Measurements from ENCODE around the gene PUM2. TPM values are rescaled to one million over a fixed set of nuclear protein-coding genes. Genes with fewer than 3 reads are reported as not detected.

The PUM2 gene
- total and polyA plus RNA-seq, 2 donors, result 48.6 to 128 TPM

GRCh38 chr2:20203521-20204225 lies 147.0 kb downstream of the PUM2 start:
- Histone ChIP-seq H3K4me3 (ENCODE audit: low read depth, low read length) (no peak overlapping the region), H3K4me1 (ENCODE audit: insufficient read depth) (peaks cover 4% of the 10 kb centered on the region), H3K27ac (ENCODE audit: low read depth) (no peak overlapping the region), H3K36me3 (ENCODE audit: insufficient read depth) (no peaks in the 10 kb centered on the region)
- WGBS, result 85% methylated on average over 17 of the region's 17 CpGs
- no peak for DNase-seq (ENCODE audit: extremely low spot score)

- H3K27ac ChIP-seq (ENCODE audit: low read depth), result no peak overlapping the region
- no peaks in the 10 kb centered on the region for H3K36me3 ChIP-seq (ENCODE audit: insufficient read depth)
- WGBS, result 97% methylated on average over 10 of the region's 10 CpGs
- peaks cover 4% of the 10 kb centered on the region for H3K4me1 ChIP-seq (ENCODE audit: insufficient read depth)
- DNase-seq (ENCODE audit: extremely low spot score), result no peak
- H3K4me3 ChIP-seq (ENCODE audit: low read depth, low read length), result no peak overlapping the region
Observed at GRCh38 chr2:20203072-20203471, 147.6 kb downstream of the PUM2 start.

- Histone ChIP-seq H3K4me1 (ENCODE audit: insufficient read depth) (no peaks in the 10 kb centered on the region), H3K36me3 (ENCODE audit: insufficient read depth) (no peaks in the 10 kb centered on the region), H3K4me3 (ENCODE audit: low read depth, low read length) (no peak overlapping the region), H3K27ac (ENCODE audit: low read depth) (no peak overlapping the region)
- 89% methylated on average over 17 of the region's 17 CpGs for WGBS
- DNase-seq (ENCODE audit: extremely low spot score), result no peak
Observed at GRCh38 chr2:20201671-20202070, 149.0 kb downstream of the PUM2 start.

- 95% methylated on average over 26 of the region's 26 CpGs for WGBS
- H3K27ac ChIP-seq (ENCODE audit: low read depth), result no peak overlapping the region
- no peak for DNase-seq (ENCODE audit: extremely low spot score)
- H3K4me1 ChIP-seq (ENCODE audit: insufficient read depth), result no peaks in the 10 kb centered on the region
- no peak overlapping the region for H3K4me3 ChIP-seq (ENCODE audit: low read depth, low read length)
- no peaks in the 10 kb centered on the region for H3K36me3 ChIP-seq (ENCODE audit: insufficient read depth)
Observed at GRCh38 chr2:20200697-20201555, 149.7 kb downstream of the PUM2 start.

- no peaks in the 10 kb centered on the region for H3K4me1 ChIP-seq (ENCODE audit: insufficient read depth)
- H3K27ac ChIP-seq (ENCODE audit: low read depth), result no peak overlapping the region
- no peak for DNase-seq (ENCODE audit: extremely low spot score)
- 93% methylated on average over 6 of the region's 6 CpGs for WGBS
- H3K4me3 ChIP-seq (ENCODE audit: low read depth, low read length), result no peak overlapping the region
- no peaks in the 10 kb centered on the region for H3K36me3 ChIP-seq (ENCODE audit: insufficient read depth)
Observed at GRCh38 chr2:20199633-20200270, 150.9 kb downstream of the PUM2 start.

- H3K4me1 ChIP-seq (ENCODE audit: insufficient read depth), result no peaks in the 10 kb centered on the region
- DNase-seq (ENCODE audit: extremely low spot score), result no peak
- no peak overlapping the region for H3K27ac ChIP-seq (ENCODE audit: low read depth)
- 77% methylated on average over 14 of the region's 14 CpGs for WGBS
- H3K4me3 ChIP-seq (ENCODE audit: low read depth, low read length), result no peak overlapping the region
- no peaks in the 10 kb centered on the region for H3K36me3 ChIP-seq (ENCODE audit: insufficient read depth)
Observed at GRCh38 chr2:20198796-20199632, 151.6 kb downstream of the PUM2 start.

Small RNA genes lying within 50 kb of the gene (small RNA-seq; reads per million reads assigned to genes)
- not detected for gene RNU7-113P

Other genes starting within 250 kb of the PUM2 start
- 87.1 TPM for gene SDC1, start 125.7 kb downstream of the PUM2 start, total RNA-seq
- 65.3 TPM for gene SDC1, start 125.7 kb downstream of the PUM2 start, polyA plus RNA-seq
- 305 TPM for gene RHOB, start 96.2 kb upstream of the PUM2 start, total RNA-seq
- gene RHOB, start 96.2 kb upstream of the PUM2 start, polyA plus RNA-seq, result 1,467 TPM

All from urinary bladder (tissue), 4 donors.